Vein endothelial cell (primary cell): Measurements from ENCODE around the gene MED16. TPM values are rescaled to one million over a fixed set of nuclear protein-coding genes. Genes with fewer than 3 reads are reported as not detected.
A peak's percentile ranks its signal among the peaks of the same experiment; 100 is the strongest.

ENCODE experiments used
- small RNA-seq: library from RNA; depleted of rRNA; stranded (forward); fragments of <200 nt; gene quantifications from one replicate; pipeline ENCODE3, GENCODE V24; 2012
- total RNA-seq: library from RNA; depleted of rRNA; stranded (reverse); fragments of >200 nt; gene quantifications from 2 replicates; pipeline ENCODE4 v1.2.3, GENCODE V29; 2012

MED16 gene, protein sequence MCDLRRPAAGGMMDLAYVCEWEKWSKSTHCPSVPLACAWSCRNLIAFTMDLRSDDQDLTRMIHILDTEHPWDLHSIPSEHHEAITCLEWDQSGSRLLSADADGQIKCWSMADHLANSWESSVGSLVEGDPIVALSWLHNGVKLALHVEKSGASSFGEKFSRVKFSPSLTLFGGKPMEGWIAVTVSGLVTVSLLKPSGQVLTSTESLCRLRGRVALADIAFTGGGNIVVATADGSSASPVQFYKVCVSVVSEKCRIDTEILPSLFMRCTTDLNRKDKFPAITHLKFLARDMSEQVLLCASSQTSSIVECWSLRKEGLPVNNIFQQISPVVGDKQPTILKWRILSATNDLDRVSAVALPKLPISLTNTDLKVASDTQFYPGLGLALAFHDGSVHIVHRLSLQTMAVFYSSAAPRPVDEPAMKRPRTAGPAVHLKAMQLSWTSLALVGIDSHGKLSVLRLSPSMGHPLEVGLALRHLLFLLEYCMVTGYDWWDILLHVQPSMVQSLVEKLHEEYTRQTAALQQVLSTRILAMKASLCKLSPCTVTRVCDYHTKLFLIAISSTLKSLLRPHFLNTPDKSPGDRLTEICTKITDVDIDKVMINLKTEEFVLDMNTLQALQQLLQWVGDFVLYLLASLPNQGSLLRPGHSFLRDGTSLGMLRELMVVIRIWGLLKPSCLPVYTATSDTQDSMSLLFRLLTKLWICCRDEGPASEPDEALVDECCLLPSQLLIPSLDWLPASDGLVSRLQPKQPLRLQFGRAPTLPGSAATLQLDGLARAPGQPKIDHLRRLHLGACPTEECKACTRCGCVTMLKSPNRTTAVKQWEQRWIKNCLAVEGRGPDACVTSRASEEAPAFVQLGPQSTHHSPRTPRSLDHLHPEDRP
- total RNA-seq, result 30.2 and 32.3 TPM in 2 replicates

DNA sequence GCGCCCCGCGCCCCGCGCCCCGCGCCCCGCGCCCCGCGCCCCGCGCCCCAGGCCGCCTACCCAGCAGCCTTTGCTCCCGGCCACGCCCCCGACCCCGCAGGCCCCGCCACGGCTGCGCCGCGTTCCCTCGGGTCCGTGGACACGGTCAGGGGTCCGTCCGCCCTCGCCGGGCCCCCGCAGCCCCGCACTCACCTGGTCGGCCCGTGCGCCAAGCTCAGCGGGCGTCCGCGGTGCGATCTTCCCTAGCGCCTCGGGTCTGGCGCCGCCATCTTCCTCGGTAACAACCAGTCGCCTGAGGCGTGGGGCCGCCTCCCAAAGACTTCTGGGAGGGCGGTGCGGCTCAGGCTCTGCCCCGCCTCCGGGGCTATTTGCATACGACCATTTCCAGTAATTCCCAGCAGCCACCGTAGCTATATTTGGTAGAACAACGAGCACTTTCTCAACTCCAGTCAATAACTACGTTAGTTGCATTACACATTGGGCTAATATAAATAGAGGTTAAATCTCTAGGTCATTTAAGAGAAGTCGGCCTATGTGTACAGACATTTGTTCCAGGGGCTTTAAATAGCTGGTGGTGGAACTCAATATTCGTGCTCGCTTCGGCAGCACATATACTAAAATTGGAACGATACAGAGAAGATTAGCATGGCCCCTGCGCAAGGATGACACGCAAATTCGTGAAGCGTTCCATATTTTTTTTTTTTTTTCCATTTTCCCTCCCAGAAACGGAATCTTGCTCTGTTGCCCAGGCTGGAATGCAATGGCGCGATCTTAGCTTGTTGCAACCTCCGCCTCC, at the start of gene MED16, which contains the start of gene RNU6-9:
TSS of gene MED16 (minus strand) at position 294 of the 796 bp plus-strand sequence. CDS start 2,056 bp downstream, outside the sequence.
TSS of gene RNU6-9 (plus strand) at position 591 of the 796 bp plus-strand sequence.

DNA sequence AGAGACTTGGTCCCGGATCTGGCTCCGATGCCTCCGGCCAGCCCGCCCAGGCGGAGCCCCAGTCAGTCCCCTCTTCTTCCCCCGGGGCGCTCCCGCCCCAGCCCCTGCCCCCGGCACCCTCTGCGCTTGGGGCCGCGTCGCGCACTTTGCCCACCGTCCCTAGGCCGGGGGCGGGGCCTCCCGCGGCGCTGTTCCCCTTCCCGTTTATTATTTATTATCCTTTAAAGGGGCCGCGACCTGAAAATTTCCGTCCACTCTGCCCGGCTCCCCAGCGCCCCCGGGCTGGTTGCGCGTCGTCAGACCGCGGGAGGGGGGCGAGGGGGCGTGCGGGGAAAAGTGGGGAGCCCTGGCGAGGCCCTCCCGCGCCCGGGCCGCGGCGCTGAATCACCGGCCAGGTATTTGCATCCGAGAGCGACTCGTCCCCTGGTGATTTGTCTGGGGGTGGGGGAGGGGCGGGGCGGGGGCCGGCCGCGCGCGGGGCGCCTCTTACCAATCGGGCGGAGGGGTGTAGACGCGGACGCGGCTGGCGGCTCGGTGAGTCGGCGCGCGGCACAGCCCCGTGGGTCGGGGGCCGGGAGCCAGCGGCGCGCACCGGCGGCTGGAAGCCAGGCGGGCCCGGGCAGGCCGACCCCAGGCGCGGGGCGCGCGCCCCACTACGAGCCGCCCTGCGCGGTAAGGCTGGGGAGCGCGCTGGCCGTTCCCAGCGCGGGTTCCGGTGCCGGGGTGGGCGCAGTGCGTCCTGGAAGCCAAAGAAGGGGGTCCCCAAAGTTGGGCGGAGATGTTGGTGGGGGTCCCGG, 32.7 kb upstream of the MED16 start, which contains the start of gene ARID3A:
TSS of gene ARID3A (plus strand) at position 510 of the 797 bp plus-strand sequence. CDS start 3,494 bp downstream, outside the sequence.

DNA sequence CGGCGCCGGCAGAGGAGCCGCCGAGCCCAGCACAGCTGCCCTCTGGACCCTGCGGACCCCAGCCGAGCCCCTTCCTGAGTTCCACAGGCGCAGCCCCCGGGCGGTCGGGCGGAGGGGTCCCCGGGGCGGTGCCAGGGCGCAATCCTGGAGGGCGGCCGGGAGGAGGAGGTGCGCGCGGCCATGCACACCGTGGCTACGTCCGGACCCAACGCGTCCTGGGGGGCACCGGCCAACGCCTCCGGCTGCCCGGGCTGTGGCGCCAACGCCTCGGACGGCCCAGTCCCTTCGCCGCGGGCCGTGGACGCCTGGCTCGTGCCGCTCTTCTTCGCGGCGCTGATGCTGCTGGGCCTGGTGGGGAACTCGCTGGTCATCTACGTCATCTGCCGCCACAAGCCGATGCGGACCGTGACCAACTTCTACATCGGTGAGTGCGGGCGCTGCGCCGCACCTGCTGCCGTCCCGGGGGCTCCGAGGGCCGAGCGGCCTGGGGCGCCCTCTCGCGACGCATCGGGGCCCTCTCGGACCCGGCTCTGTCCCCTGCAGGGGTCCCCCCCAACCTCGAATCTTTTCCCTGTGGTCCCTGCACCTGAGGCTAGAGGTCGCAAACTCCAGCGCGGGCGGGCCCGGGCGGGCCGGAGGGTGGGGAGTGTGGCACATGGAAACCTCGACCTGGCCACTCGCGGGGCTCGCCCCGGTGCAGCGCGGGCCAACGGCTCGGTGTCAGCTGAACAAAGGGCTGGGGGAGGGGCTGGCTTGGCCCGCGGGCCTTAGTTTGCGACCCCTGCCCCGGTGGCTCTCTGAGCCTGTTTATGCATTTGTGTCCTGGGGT, 24.6 kb upstream of the MED16 start, which contains the start of gene KISS1R:
TSS of gene KISS1R (plus strand) at position 11 of the 829 bp plus-strand sequence. CDS start at position 181, 170 bp downstream.

DNA sequence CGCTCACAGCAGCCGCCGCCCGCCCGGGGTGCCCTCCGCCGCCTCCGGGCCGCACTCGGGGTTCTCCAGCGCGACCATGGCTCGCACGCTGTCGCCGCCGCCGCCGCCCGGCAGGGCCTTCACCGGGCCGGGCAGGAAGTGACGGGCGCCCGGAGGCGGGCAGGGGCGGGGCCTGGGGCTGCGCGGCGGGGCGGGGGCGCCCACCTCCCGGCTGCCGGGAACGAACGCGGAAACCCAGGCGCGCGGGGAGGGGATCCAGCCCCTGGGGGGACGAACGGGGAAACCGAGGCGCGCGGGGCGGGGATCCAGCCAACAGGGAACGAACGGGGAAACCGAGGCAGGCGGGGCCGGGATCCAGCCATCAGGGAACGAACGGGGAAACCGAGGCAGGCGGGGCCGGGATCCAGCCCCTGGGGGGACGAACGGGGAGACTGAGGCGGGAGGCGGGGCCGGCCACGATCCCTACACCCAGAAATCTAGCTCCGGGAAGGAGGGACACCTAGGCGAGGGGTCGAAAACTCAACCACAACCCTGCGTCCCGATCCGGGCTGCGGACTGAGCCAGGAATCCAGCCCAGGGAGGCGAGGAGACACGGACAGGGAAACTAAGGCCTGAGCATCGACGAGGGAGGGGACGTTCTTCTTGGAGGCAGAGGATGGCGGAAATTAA, 20.2 kb upstream of the MED16 start, which contains the start of gene R3HDM4:
TSS of gene R3HDM4 (minus strand) at position 140 of the 669 bp plus-strand sequence. CDS start at position 78, 62 bp downstream.

DNA sequence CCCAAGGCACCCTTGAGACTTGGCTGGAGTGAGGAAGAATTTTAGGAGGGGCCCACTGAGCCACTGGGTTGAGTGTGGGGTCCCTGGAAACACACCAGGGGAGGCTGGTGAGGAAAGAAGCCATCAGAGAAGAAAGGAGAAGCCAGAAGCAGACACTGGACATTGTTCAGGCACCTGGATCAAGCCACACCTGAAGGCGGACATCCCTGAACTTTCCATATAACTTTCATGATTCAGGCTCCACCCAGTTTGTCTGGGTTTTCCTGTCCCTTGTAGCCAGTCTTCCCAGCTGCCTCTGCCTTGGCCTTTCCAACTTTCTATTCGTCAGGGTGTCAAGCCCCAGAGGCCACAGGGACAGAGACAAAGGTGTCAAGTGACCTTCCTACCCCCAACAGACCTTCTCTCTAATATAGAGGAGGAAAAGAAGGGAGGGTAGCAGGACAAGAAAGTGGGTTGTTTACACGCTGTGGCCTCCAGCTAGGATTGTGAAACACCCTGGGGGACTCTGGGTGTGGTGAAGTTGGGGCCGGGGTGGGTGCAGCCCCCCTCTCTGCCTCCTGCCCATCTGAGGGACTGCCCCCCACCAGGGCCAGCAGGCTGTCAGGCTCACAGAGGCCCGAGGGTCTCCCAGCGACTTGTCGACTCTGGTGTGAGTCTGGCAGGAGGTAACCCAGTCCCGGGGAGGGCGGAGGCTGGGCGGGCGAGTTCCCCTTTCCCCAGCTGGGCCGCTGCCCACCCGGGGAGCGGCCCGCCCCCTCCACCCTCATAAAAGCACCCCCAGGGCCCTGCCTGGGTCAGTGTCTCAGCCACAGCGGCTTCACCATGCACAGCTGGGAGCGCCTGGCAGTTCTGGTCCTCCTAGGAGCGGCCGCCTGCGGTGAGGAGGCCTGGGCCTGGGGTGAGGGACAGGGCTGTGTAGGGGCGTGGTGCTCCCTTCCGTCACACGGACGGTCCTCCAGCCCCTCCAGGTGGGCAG, 33.8 kb downstream of the MED16 start, which contains the start of gene CFD:
TSS of gene CFD (plus strand) at position 797 of the 976 bp plus-strand sequence. CDS start at position 823, 26 bp downstream.

DNA sequence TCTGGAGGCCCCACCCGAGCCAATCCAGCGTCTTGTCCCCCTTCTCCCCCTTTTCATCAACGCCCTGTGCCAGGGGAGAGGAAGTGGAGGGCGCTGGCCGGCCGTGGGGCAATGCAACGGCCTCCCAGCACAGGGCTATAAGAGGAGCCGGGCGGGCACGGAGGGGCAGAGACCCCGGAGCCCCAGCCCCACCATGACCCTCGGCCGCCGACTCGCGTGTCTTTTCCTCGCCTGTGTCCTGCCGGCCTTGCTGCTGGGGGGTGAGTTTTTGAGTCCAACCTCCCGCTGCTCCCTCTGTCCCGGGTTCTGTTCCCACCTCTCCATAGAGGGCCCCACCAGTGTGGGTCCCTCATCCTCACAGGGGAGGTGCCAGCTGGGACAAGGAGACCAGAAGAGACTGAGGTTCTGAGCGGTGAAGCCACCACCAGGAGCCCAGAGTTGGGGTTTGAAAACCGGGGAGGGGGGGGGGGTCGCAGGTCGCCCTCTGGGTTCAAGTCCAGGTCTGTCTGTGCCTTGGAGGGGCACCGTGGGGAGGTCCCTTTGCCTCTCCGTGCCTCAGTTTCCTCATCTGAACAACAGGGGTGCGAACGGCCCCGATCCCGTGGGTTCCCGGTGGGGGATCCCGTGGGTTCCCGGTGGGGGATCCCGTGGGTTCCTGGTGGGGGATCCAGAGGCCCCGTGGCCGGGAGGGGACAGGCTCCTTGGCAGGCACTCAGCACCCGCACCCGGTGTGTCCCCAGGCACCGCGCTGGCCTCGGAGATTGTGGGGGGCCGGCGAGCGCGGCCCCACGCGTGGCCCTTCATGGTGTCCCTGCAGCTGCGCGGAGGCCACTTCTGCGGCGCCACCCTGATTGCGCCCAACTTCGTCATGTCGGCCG, 40.6 kb downstream of the MED16 start, which contains the start of gene ELANE:
TSS of gene ELANE (plus strand) at position 168 of the 878 bp plus-strand sequence. CDS start at position 194, 26 bp downstream.

DNA sequence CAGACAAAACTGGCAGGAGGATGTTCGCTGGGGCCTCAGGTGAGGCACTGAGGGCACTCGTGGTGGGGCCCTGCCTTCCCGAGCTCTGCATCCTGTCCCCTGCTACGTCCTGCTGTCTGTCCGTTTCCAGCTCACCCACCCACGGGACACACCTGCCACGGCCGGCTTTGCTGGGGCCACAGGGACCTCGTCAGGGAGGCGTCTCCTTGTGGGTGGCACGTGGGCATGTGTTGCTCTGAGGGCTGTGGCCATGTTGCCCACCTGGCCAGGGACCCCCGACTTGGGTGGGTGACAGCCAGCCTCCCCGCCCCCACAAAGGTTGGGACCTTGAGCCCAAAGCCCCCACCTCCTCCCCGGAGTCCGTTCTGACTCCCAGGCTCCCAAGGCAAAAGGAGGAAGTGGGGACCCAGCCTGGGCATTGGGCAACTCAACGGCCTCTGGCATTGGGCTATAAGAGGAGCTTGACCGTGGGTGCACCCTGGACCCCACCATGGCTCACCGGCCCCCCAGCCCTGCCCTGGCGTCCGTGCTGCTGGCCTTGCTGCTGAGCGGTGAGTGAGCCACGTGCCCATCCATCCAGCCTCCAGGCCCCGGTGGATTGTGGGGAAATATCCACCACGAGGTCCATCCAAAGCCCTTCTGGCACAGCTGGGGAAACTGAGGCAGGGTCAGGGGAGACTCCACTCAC, 52.3 kb downstream of the MED16 start, which contains the start of gene PRTN3:
TSS of gene PRTN3 (plus strand) at position 481 of the 688 bp plus-strand sequence. CDS start at position 491, 10 bp downstream.

DNA sequence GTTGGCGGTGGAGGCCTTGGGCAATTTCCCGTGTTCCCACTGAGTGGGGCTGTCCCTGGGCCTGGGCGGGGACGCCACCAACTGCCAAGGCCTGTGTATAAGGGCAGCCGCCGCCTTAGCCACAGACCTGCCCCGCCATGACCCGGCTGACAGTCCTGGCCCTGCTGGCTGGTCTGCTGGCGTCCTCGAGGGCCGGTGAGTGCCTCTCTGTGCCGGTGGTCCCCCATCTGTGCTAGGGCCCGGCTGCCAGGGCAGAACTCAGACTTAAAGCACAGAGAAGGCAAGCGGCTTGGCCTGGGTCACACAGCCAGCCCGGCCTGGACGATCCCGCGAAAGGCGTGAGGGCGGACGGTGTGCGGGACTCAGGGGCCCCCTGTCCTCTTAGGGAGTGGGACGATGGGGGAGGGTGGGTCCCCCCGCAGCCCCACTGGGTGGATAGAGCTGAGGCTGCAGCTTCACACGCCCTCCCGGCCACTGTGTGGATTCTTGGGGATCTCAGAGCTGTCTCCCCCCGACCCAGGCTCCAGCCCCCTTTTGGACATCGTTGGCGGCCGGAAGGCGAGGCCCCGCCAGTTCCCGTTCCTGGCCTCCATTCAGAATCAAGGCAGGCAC, 65.2 kb downstream of the MED16 start, which contains the start of gene AZU1:
TSS of gene AZU1 (plus strand) at position 128 of the 612 bp plus-strand sequence. CDS start at position 138, 10 bp downstream.

DNA sequence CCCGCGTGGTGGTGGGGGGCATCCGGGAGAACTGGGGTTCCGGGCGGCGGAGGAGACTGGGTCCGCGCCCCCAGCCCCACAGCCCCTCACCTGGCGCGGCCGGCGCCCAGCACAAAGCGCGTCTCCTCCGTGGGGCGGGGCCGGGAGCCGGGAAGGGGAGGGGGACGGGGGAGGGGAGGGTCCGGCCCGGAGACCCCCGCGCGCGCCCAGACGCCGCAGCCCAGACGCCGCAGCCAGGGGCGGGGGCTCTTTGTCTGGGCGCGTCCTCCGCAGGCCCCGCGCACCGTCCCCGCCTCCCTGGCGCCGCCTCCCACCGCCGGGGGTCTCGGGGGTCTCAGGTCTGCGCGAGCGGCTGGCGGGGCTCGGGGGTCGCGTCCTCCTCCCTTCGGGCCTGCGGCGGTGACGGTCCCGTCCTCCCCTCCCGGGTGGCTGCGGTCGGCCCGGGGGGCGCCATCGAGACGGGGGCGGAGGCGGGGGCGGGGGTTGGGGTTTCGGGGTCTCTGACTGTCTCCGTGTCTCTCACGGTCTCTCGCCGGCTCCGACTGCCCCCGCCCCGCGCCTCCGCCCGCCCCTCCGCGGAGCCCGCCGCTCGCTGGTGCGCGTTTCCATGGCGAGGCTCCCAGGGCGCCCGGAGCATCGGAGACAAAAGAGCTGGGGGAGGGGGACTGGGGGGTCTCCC, 71.0 kb downstream of the MED16 start, which contains the start of gene PLPPR3:
TSS of gene PLPPR3 (minus strand) at position 131 of the 679 bp plus-strand sequence. CDS start 396 bp downstream, outside the sequence.

Small RNA genes lying within 50 kb of the gene (small RNA-seq; reads per million reads assigned to genes)
- 0.72 reads per million, percentile 46 among the genes with 10 or more reads in this experiment for gene RNU6-9

Other genes starting within 250 kb of the MED16 start
- 64.5 and 69.2 TPM in 2 replicates for gene RNF126, start 230.0 kb downstream of the MED16 start, total RNA-seq
- gene FSTL3, start 216.8 kb downstream of the MED16 start, total RNA-seq, result 8.4 and 32.3 TPM in 2 replicates
- gene PRSS57, start 197.7 kb downstream of the MED16 start, total RNA-seq, result 0.33 TPM in 1 of 2 replicates, not detected in the other
- 21.7 and 73.5 TPM in 2 replicates for gene PALM, start 184.3 kb downstream of the MED16 start, total RNA-seq
- not detected in 2 replicates for gene MISP, start 142.1 kb downstream of the MED16 start, total RNA-seq
- gene PTBP1, start 95.7 kb downstream of the MED16 start, total RNA-seq, result 242 and 257 TPM in 2 replicates
- gene PLPPR3, start 71.2 kb downstream of the MED16 start, total RNA-seq, result 0.48 and 1.3 TPM in 2 replicates
- not detected in 2 replicates for gene AZU1, start 65.3 kb downstream of the MED16 start, total RNA-seq
- gene PRTN3, start 52.2 kb downstream of the MED16 start, total RNA-seq, result not detected in 2 replicates
- gene ELANE, start 40.9 kb downstream of the MED16 start, total RNA-seq, result not detected in 2 replicates
- gene CFD, start 33.5 kb downstream of the MED16 start, total RNA-seq, result 0.38 and 0.65 TPM in 2 replicates
- gene RNU6-9, start 297 bp upstream of the MED16 start, total RNA-seq, result not detected in 2 replicates
- 47.7 and 60.4 TPM in 2 replicates for gene R3HDM4, start 20.0 kb upstream of the MED16 start, total RNA-seq
- not detected in 2 replicates for gene KISS1R, start 24.1 kb upstream of the MED16 start, total RNA-seq
- 8.2 and 14.5 TPM in 2 replicates for gene ARID3A, start 32.8 kb upstream of the MED16 start, total RNA-seq
- gene WDR18, start 91.2 kb upstream of the MED16 start, total RNA-seq, result 74.6 and 116 TPM in 2 replicates
- 1.2 and 4.2 TPM in 2 replicates for gene GRIN3B, start 107.2 kb upstream of the MED16 start, total RNA-seq
- 82.6 and 118 TPM in 2 replicates for gene TMEM259, start 127.9 kb upstream of the MED16 start, total RNA-seq
- gene RNU6-2, start 128.3 kb upstream of the MED16 start, total RNA-seq, result not detected in 2 replicates
- gene CNN2, start 133.4 kb upstream of the MED16 start, total RNA-seq, result 249 and 315 TPM in 2 replicates
- 7.6 and 10.1 TPM in 2 replicates for gene ABCA7, start 146.9 kb upstream of the MED16 start, total RNA-seq
- gene ARHGAP45, start 174.0 kb upstream of the MED16 start, total RNA-seq, result 13.1 and 17.6 TPM in 2 replicates
- 148 and 173 TPM in 2 replicates for gene POLR2E, start 202.2 kb upstream of the MED16 start, total RNA-seq
- 418 and 553 TPM in 2 replicates for gene GPX4, start 210.8 kb upstream of the MED16 start, total RNA-seq